ENCODE measurements around the gene HDC. TPM values are rescaled to one million over a fixed set of nuclear protein-coding genes. Genes with fewer than 3 reads are reported as not detected.

The HDC gene
- total RNA-seq, 1 experiment from 2014 or later, result not detected

- ATAC-seq (no peak), DNase-seq (ENCODE audit: low read depth, low spot score) (no peak)
- CTCF ChIA-PET, result interaction anchor here (0.6 kb wide), 1 partner anchor 27 kb away, joined by 3 read pairs; no protein-coding TSS in a partner anchor
- H3K9me3 ChIP-seq (ENCODE audit: control insufficient read depth, insufficient read depth, low read depth, low read length), result no peaks in the 10 kb centered on the region
- H3K4me3 ChIP-seq (ENCODE audit: low read depth in 2 of 2, low read length in 2 of 2), result no peak overlapping the region
- H3K27me3 ChIP-seq (ENCODE audit: control insufficient read depth, insufficient read depth, low read length), result peaks cover 3% of the 10 kb centered on the region; the same call in 1 of the 2 replicates
- no peak for TF ChIP-seq SIN3A (IDR thresholded peaks at IDR 0.05; ENCODE audit: borderline replicate concordance, insufficient read depth, low read depth, low read length)
- no peak for TF ChIP-seq CTCF (IDR thresholded peaks at IDR 0.05)
- no peak for TF ChIP-seq TCF7L2 (IDR thresholded peaks at IDR 0.05; ENCODE audit: low read depth, low read length)
- TF ChIP-seq POLR2AphosphoS5 (IDR thresholded peaks at IDR 0.05; ENCODE audit: low read depth, low read length), result no peak
- no peak for TF ChIP-seq REST (IDR thresholded peaks at IDR 0.05; ENCODE audit: insufficient read depth in 1 of 2, low read depth in 2 of 2, low read length in 1 of 2)
- POLR2A ChIA-PET, result no interaction called here
- BruUV-seq (replicated peaks), result no TSS peak
- no peak overlapping the region for H3K27ac ChIP-seq (ENCODE audit: low read length)
- no peaks in the 10 kb centered on the region for H3K36me3 ChIP-seq (ENCODE audit: control insufficient read depth, insufficient read depth, low read length)
- intact Hi-C loops (cut with micrococcal nuclease; ENCODE audit: unreplicated experiment), result no loop called here
- in situ Hi-C loops (cut with HindIII; ENCODE audit: low pct_unique_long_range_greater_than_20kb, low sequenced_read_pairs), result no loop called here
- no peaks in the 10 kb centered on the region for H3K4me1 ChIP-seq (ENCODE audit: control insufficient read depth, insufficient read depth, low read length)
These were observed 13.8 kb downstream of the HDC start for GRCh38 chr15:50251638-50252182.

GRCh38 chr15:50250760-50251394, 14.6 kb downstream of the HDC start:
- Histone ChIP-seq H3K4me1 (ENCODE audit: control insufficient read depth, insufficient read depth, low read length) (no peaks in the 10 kb centered on the region), H3K27me3 (ENCODE audit: control insufficient read depth, insufficient read depth, low read length) (peaks cover 3% of the 10 kb centered on the region; the same call in 1 of the 2 replicates), H3K36me3 (ENCODE audit: control insufficient read depth, insufficient read depth, low read length) (no peaks in the 10 kb centered on the region), H3K9me3 (ENCODE audit: control insufficient read depth, insufficient read depth, low read depth, low read length) (no peaks in the 10 kb centered on the region), H3K27ac (ENCODE audit: low read length) (no peak overlapping the region), H3K4me3 (ENCODE audit: low read depth in 2 of 2, low read length in 2 of 2) (no peak overlapping the region)
- intact Hi-C loops (cut with micrococcal nuclease; ENCODE audit: unreplicated experiment) (no loop called here), in situ Hi-C loops (cut with HindIII; ENCODE audit: low pct_unique_long_range_greater_than_20kb, low sequenced_read_pairs) (no loop called here)
- no peak for ATAC-seq
- BruUV-seq (replicated peaks), result no TSS peak
- no peak for DNase-seq (ENCODE audit: low read depth, low spot score)
- ChIA-PET POLR2A (no interaction called here), CTCF (no interaction called here)
- TF ChIP-seq CTCF (IDR thresholded peaks at IDR 0.05) (no peak), POLR2AphosphoS5 (IDR thresholded peaks at IDR 0.05; ENCODE audit: low read depth, low read length) (no peak), REST (IDR thresholded peaks at IDR 0.05; ENCODE audit: insufficient read depth in 1 of 2, low read depth in 2 of 2, low read length in 1 of 2) (no peak)

All from Panc1 (cell line).